Uterus (tissue), 2 donors: ENCODE results near the gene ZFP14.

Experiments used
- POLR2A ChIP-seq, 2 donors: fragments of 450-650 bp; IDR thresholded peaks; one replicate each; pipeline ENCODE4 v1.6.1; 2016; ENCODE audit warnings: antibody characterized with exemption in 2 of 2, mild to moderate bottlenecking in 1 of 2, moderate library complexity in 1 of 2
- TF ChIP-seq, protein P1 (sequence below), 4 experiments: fragments of 200-600 bp in 2 of 4; fragments of 450-650 bp in 2 of 4; sonication (generic) in 2 of 4; IDR thresholded peaks; one replicate each; pipeline ENCODE4 v1.5.1; 2016 to 2019; ENCODE audit warnings: antibody characterized with exemption in 4 of 4, mild to moderate bottlenecking in 2 of 4, moderate library complexity in 1 of 4

DNA sequence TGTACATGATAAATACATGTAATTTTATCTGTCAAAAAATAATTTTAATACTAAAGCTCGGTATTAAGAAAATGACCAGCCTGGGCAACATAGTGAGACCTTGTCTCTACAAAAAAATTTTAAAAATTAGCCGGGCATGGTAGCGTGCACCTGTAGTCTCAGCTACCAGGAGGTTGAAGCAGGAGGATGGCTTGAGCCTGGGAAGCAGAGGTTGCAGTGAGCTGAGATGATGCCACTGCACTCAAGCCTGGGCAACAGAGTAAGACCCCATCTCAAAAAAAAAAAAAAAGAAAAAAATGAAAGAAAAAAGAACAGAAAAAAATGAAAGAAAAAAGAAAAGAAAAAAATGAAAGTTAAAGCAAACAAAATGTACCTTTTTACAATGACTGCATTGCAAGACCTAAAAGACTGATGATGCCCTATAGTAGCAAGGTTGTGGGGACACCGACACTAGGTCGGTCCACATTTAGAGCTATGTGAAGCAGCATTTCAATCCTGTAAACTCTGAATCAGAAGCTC is 5.3 kb downstream of the ZFP14 start:
- TF ChIP-seq, protein P1, sequence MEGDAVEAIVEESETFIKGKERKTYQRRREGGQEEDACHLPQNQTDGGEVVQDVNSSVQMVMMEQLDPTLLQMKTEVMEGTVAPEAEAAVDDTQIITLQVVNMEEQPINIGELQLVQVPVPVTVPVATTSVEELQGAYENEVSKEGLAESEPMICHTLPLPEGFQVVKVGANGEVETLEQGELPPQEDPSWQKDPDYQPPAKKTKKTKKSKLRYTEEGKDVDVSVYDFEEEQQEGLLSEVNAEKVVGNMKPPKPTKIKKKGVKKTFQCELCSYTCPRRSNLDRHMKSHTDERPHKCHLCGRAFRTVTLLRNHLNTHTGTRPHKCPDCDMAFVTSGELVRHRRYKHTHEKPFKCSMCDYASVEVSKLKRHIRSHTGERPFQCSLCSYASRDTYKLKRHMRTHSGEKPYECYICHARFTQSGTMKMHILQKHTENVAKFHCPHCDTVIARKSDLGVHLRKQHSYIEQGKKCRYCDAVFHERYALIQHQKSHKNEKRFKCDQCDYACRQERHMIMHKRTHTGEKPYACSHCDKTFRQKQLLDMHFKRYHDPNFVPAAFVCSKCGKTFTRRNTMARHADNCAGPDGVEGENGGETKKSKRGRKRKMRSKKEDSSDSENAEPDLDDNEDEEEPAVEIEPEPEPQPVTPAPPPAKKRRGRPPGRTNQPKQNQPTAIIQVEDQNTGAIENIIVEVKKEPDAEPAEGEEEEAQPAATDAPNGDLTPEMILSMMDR (IDR thresholded peaks at IDR 0.05), result no peak
- no peak for TF ChIP-seq POLR2A (IDR thresholded peaks at IDR 0.05)
